Measurements from ENCODE around the gene NIT1.

GRCh38 chr1:161100556-161100955 lies 17.3 kb upstream of the NIT1 start:
- TF ChIP-seq POLR2A (IDR thresholded peaks at IDR 0.05; ENCODE audit: low read depth): no peak
- no peak for TF ChIP-seq CTCF (IDR thresholded peaks at IDR 0.05)
